ENCODE measurements around the gene ADGRG3. TPM values are rescaled to one million over a fixed set of nuclear protein-coding genes. Genes with fewer than 3 reads are reported as not detected.

The ADGRG3 gene
- total and polyA plus RNA-seq, 2 donors from 2014 or later = 0.17 to 1.8 TPM

DNA sequence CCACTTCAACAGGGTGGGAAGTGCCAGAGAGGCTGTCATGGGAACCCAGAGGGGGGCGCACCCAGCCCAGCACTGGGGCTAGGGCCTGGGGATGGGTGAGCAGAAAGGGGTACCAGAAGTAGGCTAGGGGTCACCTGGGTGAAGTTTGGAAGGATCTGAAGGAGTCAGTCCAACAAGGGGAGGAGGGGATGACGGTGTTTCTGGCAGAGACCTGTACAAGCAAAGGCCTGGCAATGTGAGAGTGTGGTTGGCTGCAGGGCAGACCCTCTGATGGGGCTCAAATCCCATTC, 54.0 kb downstream of the ADGRG3 start:
- Histone ChIP-seq H3K9ac (ENCODE audit: low read length in 3 of 3) (no peak overlapping the region), H3K4me3 (ENCODE audit: low read length in 3 of 3) (no peak overlapping the region), H3K27ac (ENCODE audit: low read depth in 2 of 2, low read length in 2 of 2) (no peak overlapping the region), H3K9me3 (ENCODE audit: control insufficient read depth in 2 of 3, insufficient read depth in 1 of 3, low read length in 3 of 3) (no peaks in the 10 kb centered on the region), H3K27me3 (ENCODE audit: control insufficient read depth, insufficient read depth, low read length) (no peaks in the 10 kb centered on the region), H3K36me3 (ENCODE audit: control insufficient read depth in 2 of 3, insufficient read depth in 3 of 3, low read length in 3 of 3) (no peaks in the 10 kb centered on the region), H3K4me1 (ENCODE audit: control insufficient read depth in 2 of 3, insufficient read depth in 2 of 3, low read depth in 1 of 3, low read length in 3 of 3) (no peaks in the 10 kb centered on the region)
- DNase-seq (no peak), FAIRE-seq (no peak)
- TF ChIP-seq, protein P1, sequence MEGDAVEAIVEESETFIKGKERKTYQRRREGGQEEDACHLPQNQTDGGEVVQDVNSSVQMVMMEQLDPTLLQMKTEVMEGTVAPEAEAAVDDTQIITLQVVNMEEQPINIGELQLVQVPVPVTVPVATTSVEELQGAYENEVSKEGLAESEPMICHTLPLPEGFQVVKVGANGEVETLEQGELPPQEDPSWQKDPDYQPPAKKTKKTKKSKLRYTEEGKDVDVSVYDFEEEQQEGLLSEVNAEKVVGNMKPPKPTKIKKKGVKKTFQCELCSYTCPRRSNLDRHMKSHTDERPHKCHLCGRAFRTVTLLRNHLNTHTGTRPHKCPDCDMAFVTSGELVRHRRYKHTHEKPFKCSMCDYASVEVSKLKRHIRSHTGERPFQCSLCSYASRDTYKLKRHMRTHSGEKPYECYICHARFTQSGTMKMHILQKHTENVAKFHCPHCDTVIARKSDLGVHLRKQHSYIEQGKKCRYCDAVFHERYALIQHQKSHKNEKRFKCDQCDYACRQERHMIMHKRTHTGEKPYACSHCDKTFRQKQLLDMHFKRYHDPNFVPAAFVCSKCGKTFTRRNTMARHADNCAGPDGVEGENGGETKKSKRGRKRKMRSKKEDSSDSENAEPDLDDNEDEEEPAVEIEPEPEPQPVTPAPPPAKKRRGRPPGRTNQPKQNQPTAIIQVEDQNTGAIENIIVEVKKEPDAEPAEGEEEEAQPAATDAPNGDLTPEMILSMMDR (IDR thresholded peaks at IDR 0.05; ENCODE audit: borderline replicate concordance, extremely low read depth, insufficient read depth) = no peak
- intact Hi-C loops (cut with DNase I) = no loop called here

DNA sequence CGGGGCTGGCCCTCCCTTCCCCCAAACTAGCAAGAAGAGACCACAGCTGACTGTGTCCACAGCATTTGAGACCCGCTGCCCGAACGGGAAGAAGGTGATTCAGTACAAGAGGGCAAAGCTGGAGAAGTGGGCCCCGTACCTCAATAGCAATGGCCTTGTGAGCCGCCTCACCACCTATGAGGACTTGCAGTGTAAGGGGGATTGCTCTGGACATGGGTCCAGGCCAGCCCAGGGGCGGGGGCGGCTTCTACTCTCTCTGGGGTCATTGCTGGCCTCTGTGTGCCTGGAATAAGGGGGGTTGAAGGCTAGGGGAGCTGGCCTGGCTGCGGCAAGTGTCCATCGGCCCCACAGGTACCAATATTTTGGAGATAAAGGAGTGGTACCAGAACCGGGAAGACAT, 54.5 kb downstream of the ADGRG3 start:
- Histone ChIP-seq H3K27ac (ENCODE audit: low read depth in 2 of 2, low read length in 2 of 2) (no peak overlapping the region), H3K4me3 (ENCODE audit: low read length in 3 of 3) (no peak overlapping the region), H3K36me3 (ENCODE audit: control insufficient read depth in 2 of 3, insufficient read depth in 3 of 3, low read length in 3 of 3) (no peaks in the 10 kb centered on the region), H3K4me1 (ENCODE audit: control insufficient read depth in 2 of 3, insufficient read depth in 2 of 3, low read depth in 1 of 3, low read length in 3 of 3) (no peaks in the 10 kb centered on the region), H3K27me3 (ENCODE audit: control insufficient read depth, insufficient read depth, low read length) (no peaks in the 10 kb centered on the region), H3K9ac (ENCODE audit: low read length in 3 of 3) (no peak overlapping the region), H3K9me3 (ENCODE audit: control insufficient read depth in 2 of 3, insufficient read depth in 1 of 3, low read length in 3 of 3) (no peaks in the 10 kb centered on the region)
- TF ChIP-seq, protein P1 (IDR thresholded peaks at IDR 0.05; ENCODE audit: borderline replicate concordance, extremely low read depth, insufficient read depth) = no peak
- intact Hi-C loops (cut with DNase I) = no loop called here
- peak in 2 of 5 donors; percentile 25 to 39 for DNase-seq
- no peak for FAIRE-seq

DNA sequence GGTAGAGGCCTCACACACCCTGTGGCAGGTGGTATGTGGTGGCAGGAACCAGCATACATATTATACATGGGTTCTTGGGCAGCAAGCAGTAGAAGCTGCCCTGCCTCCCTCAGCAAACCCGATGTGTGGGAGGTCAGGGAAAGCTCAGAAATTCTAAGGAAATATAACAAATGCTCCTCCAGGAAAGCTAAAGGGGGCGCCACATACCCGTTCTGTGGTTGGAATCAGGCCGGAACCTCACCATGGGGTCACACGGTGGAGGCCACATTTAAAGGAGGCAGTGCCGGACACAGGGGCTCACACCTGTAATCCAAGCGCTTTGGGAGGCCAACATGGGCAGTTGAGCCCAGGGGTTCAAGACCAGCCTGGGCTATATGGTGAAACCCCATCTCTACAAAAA, 55.1 kb downstream of the ADGRG3 start:
- no peak for DNase-seq
- intact Hi-C loops (cut with DNase I) = no loop called here
- TF ChIP-seq, protein P1 (IDR thresholded peaks at IDR 0.05; ENCODE audit: borderline replicate concordance, extremely low read depth, insufficient read depth) = peak; percentile 23
- FAIRE-seq = no peak
- no peaks in the 10 kb centered on the region for H3K9me3 ChIP-seq (ENCODE audit: control insufficient read depth in 2 of 3, insufficient read depth in 1 of 3, low read length in 3 of 3)
- no peaks in the 10 kb centered on the region for H3K36me3 ChIP-seq (ENCODE audit: control insufficient read depth in 2 of 3, insufficient read depth in 3 of 3, low read length in 3 of 3)
- H3K9ac ChIP-seq (ENCODE audit: low read length in 3 of 3) = no peak overlapping the region
- H3K4me1 ChIP-seq (ENCODE audit: control insufficient read depth in 2 of 3, insufficient read depth in 2 of 3, low read depth in 1 of 3, low read length in 3 of 3) = no peaks in the 10 kb centered on the region
- no peak overlapping the region for H3K4me3 ChIP-seq (ENCODE audit: low read length in 3 of 3)
- no peaks in the 10 kb centered on the region for H3K27me3 ChIP-seq (ENCODE audit: control insufficient read depth, insufficient read depth, low read length)
- H3K27ac ChIP-seq (ENCODE audit: low read depth in 2 of 2, low read length in 2 of 2) = no peak overlapping the region

DNA sequence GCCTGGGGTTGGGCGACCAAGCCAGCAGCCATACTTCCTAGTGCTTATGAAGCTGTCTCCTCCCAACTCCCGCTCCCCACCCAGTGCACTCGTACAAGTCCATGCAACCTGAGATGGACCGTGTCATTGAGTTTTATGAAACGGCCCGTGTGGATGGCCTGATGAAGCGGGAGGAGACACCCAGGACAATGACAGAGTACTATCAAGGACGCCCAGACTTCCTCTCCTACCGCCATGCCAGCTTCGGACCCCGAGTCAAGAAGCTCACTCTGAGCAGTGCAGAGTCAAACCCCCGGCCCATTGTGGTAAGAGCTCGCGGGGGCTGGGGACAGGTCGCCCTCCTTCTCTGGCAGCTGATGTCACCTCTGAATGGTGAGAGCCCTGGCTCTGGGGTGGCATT, 56.4 kb downstream of the ADGRG3 start:
- FAIRE-seq = no peak
- H3K9ac ChIP-seq (ENCODE audit: low read length in 3 of 3) = no peak overlapping the region
- DNase-seq = peak in 3 of 5 donors; percentile 37 to 65 (median 52)
- no peak overlapping the region for H3K27ac ChIP-seq (ENCODE audit: low read depth in 2 of 2, low read length in 2 of 2)
- no peaks in the 10 kb centered on the region for H3K4me1 ChIP-seq (ENCODE audit: control insufficient read depth in 2 of 3, insufficient read depth in 2 of 3, low read depth in 1 of 3, low read length in 3 of 3)
- H3K36me3 ChIP-seq (ENCODE audit: control insufficient read depth in 2 of 3, insufficient read depth in 3 of 3, low read length in 3 of 3) = no peaks in the 10 kb centered on the region
- TF ChIP-seq, protein P1 (IDR thresholded peaks at IDR 0.05; ENCODE audit: borderline replicate concordance, extremely low read depth, insufficient read depth) = no peak
- intact Hi-C loops (cut with DNase I) = no loop called here
- no peak overlapping the region for H3K4me3 ChIP-seq (ENCODE audit: low read length in 3 of 3)
- H3K9me3 ChIP-seq (ENCODE audit: control insufficient read depth in 2 of 3, insufficient read depth in 1 of 3, low read length in 3 of 3) = no peaks in the 10 kb centered on the region
- no peaks in the 10 kb centered on the region for H3K27me3 ChIP-seq (ENCODE audit: control insufficient read depth, insufficient read depth, low read length)

Measured in kidney (tissue), 14 donors.